NCI-H748 treated with DMSO at 0.1 percent for 48 hours (cell line): Measurements from ENCODE around the gene STMP1.
A peak's percentile ranks its signal among the peaks of the same experiment; 100 is the strongest.
"Not testable (repeated sequence)": the region's sequence is repeated elsewhere in the genome, so short reads cannot be mapped to it uniquely, and the experiment has no call there.

Source experiments
- DNase-seq: peaks from one replicate; lab custom pipeline; 2025; lab: John Stamatoyannopoulos, UW

Gene STMP1

GRCh38 chr7:135664046-135664589 is 1.8 kb downstream of the STMP1 start:
- DNase-seq: peak; percentile 14

GRCh38 chr7:135665042-135665441 is 2.7 kb downstream of the STMP1 start:
- DNase-seq: no peak

- no peak for DNase-seq
These were observed 3.8 kb downstream of the STMP1 start for GRCh38 chr7:135666156-135666555.

GRCh38 chr7:135666846-135667245 is 4.5 kb downstream of the STMP1 start:
- DNase-seq: no peak

- not testable (repeated sequence) for DNase-seq
These were observed 5.3 kb downstream of the STMP1 start for GRCh38 chr7:135667626-135668025.

- not testable (repeated sequence) for DNase-seq
These were observed 6.6 kb downstream of the STMP1 start for GRCh38 chr7:135668852-135669395.

- DNase-seq: no peak
These were observed 7.5 kb downstream of the STMP1 start for GRCh38 chr7:135669774-135670173.

- no peak for DNase-seq
These were observed 7.9 kb downstream of the STMP1 start for GRCh38 chr7:135670179-135670578.

GRCh38 chr7:135672560-135673359 is 10.4 kb downstream of the STMP1 start:
- DNase-seq: peak; percentile 34

GRCh38 chr7:135673360-135673706 is 11.0 kb downstream of the STMP1 start:
- no peak for DNase-seq

GRCh38 chr7:135678612-135679575 is 16.6 kb downstream of the STMP1 start:
- DNase-seq: no peak

- no peak for DNase-seq
These were observed 19.4 kb downstream of the STMP1 start for GRCh38 chr7:135681762-135682161.

GRCh38 chr7:135682191-135682590 is 19.9 kb downstream of the STMP1 start:
- DNase-seq: no peak

- no peak for DNase-seq
These were observed 21.3 kb downstream of the STMP1 start for GRCh38 chr7:135683609-135684008.

GRCh38 chr7:135684136-135684535 is 21.8 kb downstream of the STMP1 start:
- no peak for DNase-seq

- DNase-seq: no peak
These were observed 22.4 kb downstream of the STMP1 start for GRCh38 chr7:135684699-135685098.

GRCh38 chr7:135685306-135686084 is 23.2 kb downstream of the STMP1 start:
- no peak for DNase-seq

- no peak for DNase-seq
These were observed 25.2 kb downstream of the STMP1 start for GRCh38 chr7:135687466-135687865.

- no peak for DNase-seq
These were observed 28.3 kb downstream of the STMP1 start for GRCh38 chr7:135690566-135690965.

GRCh38 chr7:135692055-135692454 is 29.7 kb downstream of the STMP1 start:
- DNase-seq: no peak

- not testable (repeated sequence) for DNase-seq
These were observed 30.3 kb downstream of the STMP1 start for GRCh38 chr7:135692606-135693005.

GRCh38 chr7:135693558-135693957 is 31.2 kb downstream of the STMP1 start:
- DNase-seq: no peak
